ENCODE data around the gene NELL1. TPM values are rescaled to one million over a fixed set of nuclear protein-coding genes. Genes with fewer than 3 reads are reported as not detected.

Gene NELL1
- total RNA-seq, 3 donors from 2014 or later (not counting 1 experiment from before 2014, with no cell fraction given): not detected

GRCh38 chr11:21485426-21485825 lies 816.0 kb downstream of the NELL1 start:
- Mint-ChIP-seq H3K9me3 (peaks cover 15 to 25% of the 10 kb centered on the region in 2 donors), H3K27ac (no peak overlapping the region), H3K27me3 (ENCODE audit: low read depth in 2 of 2) (no peaks in the 10 kb centered on the region), H3K36me3 (no peaks in the 10 kb centered on the region), H3K4me3 (no peak overlapping the region), H3K4me1 (no peaks in the 10 kb centered on the region)
- intact Hi-C loops (cut with micrococcal nuclease): no loop called here
- Histone ChIP-seq H3K27ac (ENCODE audit: low read length) (no peak overlapping the region), H3K27me3 (ENCODE audit: control insufficient read depth, insufficient read depth, low read length) (no peaks in the 10 kb centered on the region), H3K36me3 (ENCODE audit: control insufficient read depth, insufficient read depth, low read length) (no peaks in the 10 kb centered on the region), H3K4me3 (ENCODE audit: low read length) (no peak overlapping the region), H3K4me1 (ENCODE audit: control insufficient read depth, insufficient read depth, low read length) (no peaks in the 10 kb centered on the region), H3K9me3 (ENCODE audit: control insufficient read depth, insufficient read depth, low read length) (no peaks in the 10 kb centered on the region)
- ATAC-seq (no peak), DNase-seq (no peak)
- WGBS (ENCODE audit: insufficient coverage): 75% methylated on average over 5 of the region's 5 CpGs
- TF ChIP-seq CTCF (IDR thresholded peaks at IDR 0.05): no peak

- no peak for TF ChIP-seq CTCF (IDR thresholded peaks at IDR 0.05)
- Histone ChIP-seq H3K4me1 (ENCODE audit: control insufficient read depth, insufficient read depth, low read length) (no peaks in the 10 kb centered on the region), H3K27me3 (ENCODE audit: control insufficient read depth, insufficient read depth, low read length) (no peaks in the 10 kb centered on the region), H3K36me3 (ENCODE audit: control insufficient read depth, insufficient read depth, low read length) (no peaks in the 10 kb centered on the region), H3K27ac (ENCODE audit: low read length) (no peak overlapping the region), H3K4me3 (ENCODE audit: low read length) (no peak overlapping the region), H3K9me3 (ENCODE audit: control insufficient read depth, insufficient read depth, low read length) (no peaks in the 10 kb centered on the region)
- Mint-ChIP-seq H3K27me3 (ENCODE audit: low read depth in 2 of 2) (no peaks in the 10 kb centered on the region), H3K27ac (no peak overlapping the region), H3K9me3 (peaks cover 16 to 24% of the 10 kb centered on the region in 2 donors), H3K36me3 (no peaks in the 10 kb centered on the region), H3K4me1 (no peaks in the 10 kb centered on the region), H3K4me3 (no peak overlapping the region)
- 55% methylated on average over 2 of the region's 2 CpGs for WGBS (ENCODE audit: insufficient coverage)
- ATAC-seq (no peak), DNase-seq (no peak)
- intact Hi-C loops (cut with micrococcal nuclease): no loop called here
Observed at GRCh38 chr11:21489416-21490115, 820.2 kb downstream of the NELL1 start.

GRCh38 chr11:21492931-21493330 lies 823.5 kb downstream of the NELL1 start:
- Mint-ChIP-seq H3K27ac (no peak overlapping the region), H3K9me3 (peaks cover 14 to 20% of the 10 kb centered on the region in 2 donors), H3K27me3 (ENCODE audit: low read depth in 2 of 2) (no peaks in the 10 kb centered on the region), H3K36me3 (no peaks in the 10 kb centered on the region), H3K4me1 (no peaks in the 10 kb centered on the region), H3K4me3 (no peak overlapping the region)
- peaks cover 2% of the 10 kb centered on the region for H3K9me3 ChIP-seq (ENCODE audit: control insufficient read depth, insufficient read depth, low read length)
- no peaks in the 10 kb centered on the region for H3K27me3 ChIP-seq (ENCODE audit: control insufficient read depth, insufficient read depth, low read length)
- ATAC-seq (no peak), DNase-seq (no peak)
- H3K36me3 ChIP-seq (ENCODE audit: control insufficient read depth, insufficient read depth, low read length): no peaks in the 10 kb centered on the region
- intact Hi-C loops (cut with micrococcal nuclease): no loop called here
- WGBS (ENCODE audit: insufficient coverage): 14% methylated on average over 1 of the region's 1 CpG
- H3K4me3 ChIP-seq (ENCODE audit: low read length): no peak overlapping the region
- H3K27ac ChIP-seq (ENCODE audit: low read length): no peak overlapping the region
- no peaks in the 10 kb centered on the region for H3K4me1 ChIP-seq (ENCODE audit: control insufficient read depth, insufficient read depth, low read length)
- TF ChIP-seq CTCF (IDR thresholded peaks at IDR 0.05): no peak

GRCh38 chr11:21494946-21495345 lies 825.6 kb downstream of the NELL1 start:
- no peak for DNase-seq
- no peaks in the 10 kb centered on the region for H3K27me3 ChIP-seq (ENCODE audit: control insufficient read depth, insufficient read depth, low read length)
- H3K27ac Mint-ChIP-seq: no peak overlapping the region
- H3K27me3 Mint-ChIP-seq (ENCODE audit: low read depth in 2 of 2): no peaks in the 10 kb centered on the region
- no peak overlapping the region for H3K4me3 ChIP-seq (ENCODE audit: low read length)
- intact Hi-C loops (cut with micrococcal nuclease): no loop called here
- H3K4me1 Mint-ChIP-seq: no peaks in the 10 kb centered on the region
- H3K36me3 ChIP-seq (ENCODE audit: control insufficient read depth, insufficient read depth, low read length): no peaks in the 10 kb centered on the region
- H3K36me3 Mint-ChIP-seq: no peaks in the 10 kb centered on the region
- H3K27ac ChIP-seq (ENCODE audit: low read length): no peak overlapping the region
- H3K4me1 ChIP-seq (ENCODE audit: control insufficient read depth, insufficient read depth, low read length): no peaks in the 10 kb centered on the region
- no peak for ATAC-seq
- no peak overlapping the region for H3K4me3 Mint-ChIP-seq
- H3K9me3 ChIP-seq (ENCODE audit: control insufficient read depth, insufficient read depth, low read length): peaks cover 2% of the 10 kb centered on the region
- no peak for TF ChIP-seq CTCF (IDR thresholded peaks at IDR 0.05)
- peaks cover 8 to 11% of the 10 kb centered on the region in 2 donors for H3K9me3 Mint-ChIP-seq
- WGBS (ENCODE audit: insufficient coverage): 88% methylated on average over 3 of the region's 4 CpGs

Measured in natural killer cell (primary cell).